Transverse colon (tissue), 4 donors: Measurements from ENCODE around the gene ADCY4.
A peak's percentile ranks its signal among the peaks of the same experiment; 100 is the strongest.

Experiments used
- EP300 ChIP-seq: sonication (generic); formaldehyde crosslinking; IDR thresholded peaks from one replicate; pipeline ENCODE4 v1.6.1; 2017; ENCODE audit warnings: antibody characterized with exemption, low read depth
- POLR2A ChIP-seq: fragments of 450-650 bp; IDR thresholded peaks from one replicate; pipeline ENCODE4 v1.6.1; 2016; ENCODE audit warnings: antibody characterized with exemption, mild to moderate bottlenecking, moderate library complexity
- POLR2AphosphoS5 ChIP-seq, 3 donors: sonication (generic); formaldehyde crosslinking; IDR thresholded peaks; one replicate each; pipeline ENCODE4 v1.6.1; 2016; ENCODE audit warnings: antibody characterized with exemption in 3 of 3
- TF ChIP-seq, protein P1 (sequence below), 5 experiments: fragments of 200-600 bp in 3 of 5; fragments of 450-650 bp in 2 of 5; sonication (generic) in 3 of 5; IDR thresholded peaks; 1 replicate in 2 of 5; 2 replicates in 3 of 5; pipeline ENCODE4 v1.5.1; 2016 to 2017; ENCODE audit warnings: antibody characterized with exemption in 5 of 5, inconsistent platforms in 3 of 5, mild to moderate bottlenecking in 2 of 5, moderate library complexity in 1 of 5

DNA sequence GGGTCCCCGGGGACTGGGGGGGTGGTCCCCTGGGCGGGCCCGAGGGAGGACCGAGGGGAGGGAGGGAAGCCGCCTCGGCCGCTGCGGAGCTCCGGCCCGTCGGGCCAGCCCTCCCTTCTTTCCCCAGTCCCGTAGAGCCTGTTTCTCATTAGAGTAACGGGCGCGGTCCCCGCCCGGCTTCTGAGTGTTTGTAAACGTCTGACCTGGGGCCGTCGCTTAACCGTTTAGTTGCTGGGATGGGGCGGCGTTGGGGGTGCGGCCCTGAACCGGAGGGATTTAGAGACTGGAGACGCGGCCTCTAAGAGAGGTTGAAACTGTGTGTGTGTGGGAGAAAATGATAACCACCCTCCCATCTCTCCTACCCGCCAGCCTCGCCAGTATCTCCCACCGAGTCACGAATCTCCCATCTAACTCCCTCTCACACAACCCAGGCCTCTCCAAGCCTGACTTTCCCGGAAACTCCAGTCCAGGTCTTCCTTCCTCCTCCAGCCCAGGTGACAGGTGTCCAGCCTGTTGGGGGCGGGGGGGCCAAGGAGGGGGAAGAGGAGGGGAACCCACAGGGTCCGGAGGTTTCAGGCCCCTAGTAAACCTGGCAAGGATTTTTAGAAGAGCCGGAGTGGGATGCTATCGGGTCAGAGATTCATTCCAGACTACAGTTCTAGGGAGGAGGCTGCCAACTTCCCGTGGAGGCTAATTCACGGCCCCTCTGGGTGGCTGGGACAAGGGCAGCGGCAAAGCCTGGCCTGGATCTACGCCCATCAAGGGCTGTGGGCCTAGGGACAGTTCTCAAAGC is 32.0 kb upstream of the ADCY4 start:
- TF ChIP-seq, protein P1, sequence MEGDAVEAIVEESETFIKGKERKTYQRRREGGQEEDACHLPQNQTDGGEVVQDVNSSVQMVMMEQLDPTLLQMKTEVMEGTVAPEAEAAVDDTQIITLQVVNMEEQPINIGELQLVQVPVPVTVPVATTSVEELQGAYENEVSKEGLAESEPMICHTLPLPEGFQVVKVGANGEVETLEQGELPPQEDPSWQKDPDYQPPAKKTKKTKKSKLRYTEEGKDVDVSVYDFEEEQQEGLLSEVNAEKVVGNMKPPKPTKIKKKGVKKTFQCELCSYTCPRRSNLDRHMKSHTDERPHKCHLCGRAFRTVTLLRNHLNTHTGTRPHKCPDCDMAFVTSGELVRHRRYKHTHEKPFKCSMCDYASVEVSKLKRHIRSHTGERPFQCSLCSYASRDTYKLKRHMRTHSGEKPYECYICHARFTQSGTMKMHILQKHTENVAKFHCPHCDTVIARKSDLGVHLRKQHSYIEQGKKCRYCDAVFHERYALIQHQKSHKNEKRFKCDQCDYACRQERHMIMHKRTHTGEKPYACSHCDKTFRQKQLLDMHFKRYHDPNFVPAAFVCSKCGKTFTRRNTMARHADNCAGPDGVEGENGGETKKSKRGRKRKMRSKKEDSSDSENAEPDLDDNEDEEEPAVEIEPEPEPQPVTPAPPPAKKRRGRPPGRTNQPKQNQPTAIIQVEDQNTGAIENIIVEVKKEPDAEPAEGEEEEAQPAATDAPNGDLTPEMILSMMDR (IDR thresholded peaks at IDR 0.05), result peak in 1 of 5 experiments; percentile 22
- TF ChIP-seq POLR2A (peak; percentile 74), POLR2AphosphoS5 (IDR thresholded peaks at IDR 0.05) (peak in 2 of 3 donors; percentile 21 to 81), EP300 (no peak)
